GM19035 (cell line): ENCODE data around the gene RASSF9.
A peak's percentile ranks its signal among the peaks of the same experiment; 100 is the strongest.

Experiments used
- ATAC-seq: cut with Tn5 transposase; IDR thresholded peaks from one replicate; pipeline ENCODE4 v1.9.1; 2021; ENCODE audit not compliant: unreplicated experiment

RASSF9 gene

DNA sequence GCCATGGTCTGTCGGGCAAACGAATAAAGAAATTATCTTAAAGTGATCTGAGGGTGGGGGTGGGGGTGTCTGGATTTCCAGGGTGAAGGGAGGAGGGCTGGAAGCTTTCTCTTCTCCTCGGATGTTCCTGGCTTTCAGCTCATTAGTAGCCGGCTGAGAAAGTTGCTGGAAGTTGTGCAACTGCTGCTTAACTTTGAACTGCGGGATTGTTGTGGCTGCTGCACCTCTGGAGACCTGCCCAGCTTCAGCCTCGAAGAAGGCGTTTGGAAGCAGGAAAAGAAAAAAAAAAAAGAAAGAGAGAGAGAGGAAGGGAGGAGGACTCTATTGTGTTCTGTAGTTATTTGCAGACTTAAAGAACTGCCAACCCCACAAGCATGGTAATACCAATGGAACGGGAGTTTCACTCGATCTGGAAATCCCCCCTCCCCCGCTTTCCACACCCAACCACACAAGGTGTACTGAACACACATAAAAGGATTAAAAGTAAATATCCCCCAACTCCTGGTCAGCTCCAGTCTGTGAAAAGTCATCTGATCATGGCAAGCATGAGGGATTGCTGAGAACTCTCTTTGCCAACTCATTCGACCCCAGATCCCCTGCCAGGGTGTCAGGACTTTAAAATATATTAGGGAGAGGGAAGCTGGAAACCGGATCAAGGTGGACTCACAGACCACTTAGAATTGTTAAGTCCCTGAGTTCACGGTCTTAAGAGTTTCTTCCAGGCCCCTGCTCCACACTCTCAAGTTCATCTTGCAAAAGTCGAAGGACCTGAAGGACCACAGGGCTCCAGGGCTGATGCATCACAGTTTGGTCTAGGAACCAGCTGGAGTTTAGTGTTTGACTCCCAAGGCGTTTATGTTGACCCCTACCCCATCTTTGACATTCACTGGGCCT, at the start of gene RASSF9:
RASSF9 (minus strand) TSS at position 213 of the 894 bp plus-strand sequence; CDS start at position 5, 208 bp downstream.
- ATAC-seq: no peak

GRCh38 chr12:85883763-85884162, 47.6 kb upstream of the RASSF9 start:
- ATAC-seq: no peak

DNA sequence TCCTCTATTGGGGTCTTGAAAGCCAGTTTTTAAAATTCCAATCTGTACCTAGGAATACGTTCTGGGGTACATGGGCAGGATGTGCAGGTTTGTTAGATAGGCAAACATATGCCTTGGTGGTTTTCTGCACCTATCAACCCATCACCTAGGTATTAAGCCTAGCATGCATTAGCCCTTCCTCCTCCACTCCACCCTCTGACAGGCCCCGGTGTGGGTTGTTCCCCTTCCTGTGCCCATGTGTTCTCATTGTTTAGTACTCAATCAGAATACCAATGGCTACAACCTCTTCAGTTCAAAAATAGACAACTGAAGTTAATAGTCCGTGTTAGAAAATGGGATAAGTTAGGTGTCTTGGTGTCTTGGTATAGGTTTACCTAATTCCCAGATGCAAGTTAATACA, 41.2 kb upstream of the RASSF9 start:
- no peak for ATAC-seq

GRCh38 chr12:85874031-85874461, 37.8 kb upstream of the RASSF9 start, which contains the start of gene NTS:
TSS of gene NTS (plus strand) at chr12:85874295. CDS start at chr12:85874404, 109 bp downstream.
- ATAC-seq: peak; percentile 52

DNA sequence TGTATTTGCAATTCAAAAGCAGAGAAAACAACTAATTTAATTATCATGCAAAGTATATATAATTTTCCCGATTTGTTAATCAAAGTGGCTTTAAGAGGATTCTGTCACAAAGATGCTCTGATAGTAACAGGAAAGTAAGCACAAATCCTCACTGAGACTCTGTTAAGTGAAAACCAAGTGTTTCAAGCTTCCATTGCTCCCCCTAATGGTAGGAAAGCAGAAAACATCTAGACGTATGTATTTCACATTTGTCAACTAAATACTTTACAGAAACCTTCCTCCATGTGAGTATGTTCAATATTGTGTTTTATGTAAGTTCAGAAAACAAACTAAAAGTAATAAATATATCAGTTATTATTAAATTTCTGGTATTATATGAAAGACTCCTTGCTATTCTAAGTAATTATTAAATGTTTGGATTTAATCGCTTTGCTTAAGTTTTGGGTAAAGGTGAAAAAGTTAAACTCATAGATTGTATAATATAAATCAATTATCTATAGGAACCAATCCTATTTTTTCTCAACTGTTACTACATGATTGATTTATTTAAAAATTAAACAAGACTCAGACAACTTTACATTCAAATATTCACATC, 36.4 kb upstream of the RASSF9 start:
- peak; percentile 76 for ATAC-seq

DNA sequence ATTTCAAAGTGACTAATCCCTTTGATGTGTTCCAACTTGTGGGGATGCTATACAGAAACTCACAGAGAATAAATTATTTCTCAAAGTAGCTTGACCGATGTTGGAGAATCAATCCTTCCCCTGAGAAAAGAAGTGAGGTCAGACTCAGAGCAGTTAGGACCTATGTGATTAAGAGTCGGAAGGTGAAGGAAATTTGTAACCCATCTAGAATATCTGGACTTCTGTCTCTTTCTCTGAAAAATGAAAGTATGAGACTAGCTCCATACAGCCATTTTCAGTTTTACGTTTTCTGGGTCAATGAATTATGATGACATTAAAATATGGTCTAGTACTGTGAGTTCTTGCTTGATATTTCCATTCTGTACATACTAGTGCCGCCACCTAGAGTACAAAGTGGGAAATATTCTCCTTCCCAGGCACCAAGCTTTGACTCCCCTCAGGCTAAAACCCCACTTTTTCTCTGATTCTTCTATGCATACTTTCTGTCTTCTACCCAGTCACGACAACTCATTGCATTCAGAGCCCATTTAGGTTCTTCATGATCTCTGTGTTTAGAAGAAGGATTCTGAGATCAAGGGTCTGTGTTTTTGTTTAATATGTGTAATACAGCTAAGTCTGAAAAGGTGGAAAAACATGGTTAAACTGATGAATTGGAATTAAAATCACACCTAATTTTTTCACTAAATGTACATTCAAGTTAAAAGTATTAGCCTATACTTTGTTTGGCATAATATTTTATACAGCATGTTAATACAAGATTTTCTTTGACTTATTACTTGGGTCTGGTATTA, 31.0 kb upstream of the RASSF9 start:
- peak; percentile 93 for ATAC-seq

DNA sequence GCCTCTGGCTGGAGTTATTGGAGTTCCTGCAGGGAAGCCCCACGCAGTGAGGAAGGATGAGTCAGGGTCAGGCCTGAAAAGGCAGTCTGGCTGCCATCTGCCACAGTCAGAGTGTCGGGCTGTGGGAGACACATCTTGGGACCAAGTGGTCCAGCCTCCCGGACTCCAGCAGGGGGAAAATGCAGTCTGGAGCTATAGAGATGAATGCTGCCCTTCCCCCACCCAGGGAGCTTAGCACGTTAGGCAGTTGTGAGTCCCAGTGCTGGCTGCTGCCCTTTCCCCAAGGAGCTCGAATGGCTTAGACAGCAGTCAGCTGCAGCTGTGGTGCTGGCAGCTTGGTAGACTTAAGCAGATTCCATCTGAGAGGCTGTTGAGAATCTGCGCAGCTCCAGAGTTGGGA, 29.7 kb upstream of the RASSF9 start:
- no peak for ATAC-seq

DNA sequence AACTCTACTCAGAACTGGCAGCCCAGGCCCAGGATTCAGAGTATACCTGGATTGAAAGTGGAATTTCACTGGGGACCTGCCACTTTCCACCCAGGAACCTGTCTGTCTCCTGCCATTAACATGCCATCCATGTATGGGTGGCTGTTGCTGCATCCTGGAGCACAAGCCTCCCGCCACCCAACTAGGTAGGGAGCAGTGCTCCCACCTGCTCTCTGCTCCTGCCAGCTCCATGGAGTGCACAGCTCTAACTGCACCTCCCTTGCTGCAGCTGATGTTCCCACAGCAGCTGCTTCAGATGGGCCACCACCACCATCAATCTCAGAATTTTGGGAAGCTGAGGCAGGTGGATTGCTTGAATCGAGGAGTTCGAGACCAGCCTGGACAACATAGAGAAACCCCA, 20.8 kb upstream of the RASSF9 start:
- no peak for ATAC-seq

DNA sequence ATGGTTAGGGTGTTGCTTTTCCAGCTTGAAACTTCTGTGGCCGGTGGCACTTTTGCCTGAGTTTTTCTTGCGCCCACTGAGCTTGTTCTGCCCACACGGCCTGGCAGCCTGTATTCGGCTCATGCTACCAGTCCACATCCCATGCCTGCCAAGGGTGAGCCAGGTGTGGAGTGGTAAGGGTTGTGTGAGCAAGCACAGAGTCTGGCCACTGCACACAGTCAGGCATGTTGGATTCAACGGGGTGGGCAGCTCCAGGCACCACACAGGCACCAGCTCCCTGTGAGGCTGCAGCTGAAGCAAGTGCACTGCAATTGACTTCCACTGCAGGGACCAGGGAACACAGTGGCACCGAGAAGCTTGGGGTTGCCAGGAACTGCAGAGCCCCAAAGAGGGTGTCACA, 19.1 kb upstream of the RASSF9 start:
- ATAC-seq: no peak

DNA sequence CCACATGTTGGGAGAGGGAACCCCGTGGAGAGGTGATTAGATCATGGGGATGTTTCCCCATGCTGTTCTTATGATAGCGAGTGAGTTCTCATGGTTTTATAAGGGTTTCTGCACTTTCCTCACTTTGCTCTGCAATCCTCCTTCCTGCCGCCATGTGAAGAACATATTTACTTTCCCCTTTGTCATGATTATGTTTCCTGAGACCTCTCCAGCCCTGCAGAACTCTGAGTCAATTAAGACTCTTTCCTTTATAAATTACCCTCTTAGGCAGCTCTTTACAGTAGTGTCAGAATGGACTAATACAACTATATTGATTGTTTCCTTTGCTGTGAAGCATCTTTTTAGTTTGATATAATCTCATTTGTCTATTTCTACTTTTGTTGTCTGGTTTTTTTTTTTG, 13.1 kb upstream of the RASSF9 start:
- no peak for ATAC-seq

DNA sequence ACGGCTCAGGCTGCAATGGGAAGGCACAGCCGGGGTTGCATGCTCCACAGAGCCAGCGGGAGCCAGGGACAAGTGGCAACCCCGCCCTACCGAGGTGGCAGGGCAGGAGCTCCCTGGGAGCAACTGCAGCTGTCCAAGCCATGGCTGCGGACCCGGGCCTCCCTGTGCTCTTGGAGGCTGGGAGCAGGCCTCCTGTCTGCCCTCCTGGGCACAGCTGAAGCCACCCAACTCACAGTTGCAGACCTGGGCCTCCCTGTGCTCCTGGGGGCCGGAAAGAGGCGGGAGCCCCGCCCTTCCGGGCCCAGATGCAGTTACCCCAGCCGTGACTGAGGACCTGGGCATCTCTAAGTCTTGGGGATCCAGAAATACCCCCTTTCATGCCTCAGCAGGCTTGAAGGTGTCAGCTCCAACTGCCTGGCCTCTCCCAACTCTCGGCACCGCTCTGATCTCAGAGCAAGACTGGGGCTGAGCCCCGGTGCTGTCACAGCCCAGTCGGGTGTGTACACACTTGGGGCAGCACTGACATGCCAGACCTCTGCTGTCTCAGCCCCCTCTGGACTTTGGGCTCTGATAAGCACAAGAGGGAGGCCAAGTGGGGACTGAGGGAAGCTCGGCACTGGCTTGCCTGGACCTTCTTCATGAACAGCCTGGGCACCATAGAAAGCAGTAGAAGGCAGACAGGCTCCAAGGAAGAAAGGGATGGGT, 7.5 kb upstream of the RASSF9 start:
- ATAC-seq: no peak

DNA sequence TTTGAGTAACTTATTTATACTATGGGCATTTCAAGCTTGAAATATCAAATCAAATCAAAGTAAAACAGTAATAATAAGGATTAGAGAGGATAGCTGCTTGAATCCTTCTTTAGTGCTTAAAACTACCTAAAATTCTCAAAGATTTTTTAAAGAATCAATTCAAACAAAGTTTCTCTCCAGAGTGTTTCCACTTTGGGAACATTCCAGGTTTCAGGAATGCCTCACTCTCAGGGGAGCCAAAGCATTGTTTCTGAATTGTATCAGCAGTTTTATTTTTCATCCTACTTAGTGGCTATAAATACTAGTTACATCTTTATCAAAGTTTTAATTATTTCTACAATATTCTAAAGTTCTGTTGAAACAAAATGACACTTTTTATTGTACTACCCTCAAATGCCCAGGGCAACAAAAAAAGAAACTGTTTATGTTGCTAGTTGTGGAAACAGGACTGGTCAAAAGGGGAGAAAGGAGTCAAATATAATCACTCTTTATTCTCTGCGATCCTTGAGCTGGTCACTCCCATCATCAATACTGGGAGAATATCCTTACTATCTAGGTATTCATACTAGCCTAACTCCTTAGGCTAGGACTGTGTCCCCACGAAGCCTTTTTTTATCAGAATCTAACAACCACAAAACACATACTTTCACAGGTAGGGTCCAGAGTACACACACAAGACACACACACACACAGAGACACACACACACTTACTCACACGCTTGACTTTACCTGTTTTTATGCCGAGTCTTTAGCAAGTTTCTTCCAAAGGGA, 598 bp downstream of the RASSF9 start:
- ATAC-seq: no peak

GRCh38 chr12:85834378-85834777, 1.8 kb downstream of the RASSF9 start:
- ATAC-seq: no peak

GRCh38 chr12:85833579-85833978, 2.6 kb downstream of the RASSF9 start:
- no peak for ATAC-seq

DNA sequence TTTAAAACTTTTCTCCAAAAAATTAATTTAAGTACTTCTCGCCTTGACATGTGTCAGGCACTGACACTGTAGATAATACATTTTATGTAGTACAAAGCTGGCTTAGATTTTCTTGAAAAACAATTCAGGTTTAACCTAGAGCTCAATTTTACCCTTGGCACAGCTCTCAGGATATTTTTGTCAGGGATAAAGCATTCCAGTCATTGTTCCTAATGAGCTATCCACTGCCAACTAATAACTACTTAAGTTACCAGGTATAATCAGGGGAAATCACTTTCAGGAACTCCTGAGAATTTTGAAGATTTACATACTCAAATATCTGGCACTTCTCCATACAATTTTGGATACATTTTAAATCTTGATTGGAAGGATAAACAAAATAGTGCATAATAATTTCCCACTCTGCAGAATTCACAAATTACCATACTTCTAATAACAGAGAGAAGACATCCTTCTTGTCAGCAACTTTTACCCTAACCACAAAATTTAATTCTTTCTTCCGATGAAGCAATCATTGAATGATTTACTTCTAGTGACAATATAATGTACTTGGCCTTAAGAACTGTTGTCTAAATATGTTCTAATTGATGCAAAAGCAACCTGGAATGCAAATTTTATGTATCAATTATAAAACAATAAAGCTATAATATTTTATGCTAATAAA, 4.8 kb downstream of the RASSF9 start:
- ATAC-seq: no peak

GRCh38 chr12:85829391-85829790, 6.8 kb downstream of the RASSF9 start:
- no peak for ATAC-seq

DNA sequence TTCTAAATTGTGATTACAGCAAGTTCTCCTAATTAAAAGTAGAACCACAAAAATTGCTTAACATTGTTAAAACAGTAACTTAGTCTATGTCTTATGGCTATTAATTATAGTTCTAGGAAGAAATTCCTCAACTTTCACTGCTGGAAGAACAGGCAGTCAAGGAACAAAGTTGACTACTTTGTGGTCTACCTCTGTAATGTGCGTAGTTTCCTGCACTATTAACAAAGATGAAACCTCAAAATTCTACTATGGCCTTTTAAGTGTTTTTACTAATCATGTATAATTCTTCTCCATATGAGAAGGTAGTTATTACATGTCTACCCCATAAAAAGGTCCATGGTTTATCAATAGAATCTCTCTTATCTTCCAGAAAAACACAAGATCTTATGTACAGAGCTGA, 7.6 kb downstream of the RASSF9 start:
- ATAC-seq: no peak

DNA sequence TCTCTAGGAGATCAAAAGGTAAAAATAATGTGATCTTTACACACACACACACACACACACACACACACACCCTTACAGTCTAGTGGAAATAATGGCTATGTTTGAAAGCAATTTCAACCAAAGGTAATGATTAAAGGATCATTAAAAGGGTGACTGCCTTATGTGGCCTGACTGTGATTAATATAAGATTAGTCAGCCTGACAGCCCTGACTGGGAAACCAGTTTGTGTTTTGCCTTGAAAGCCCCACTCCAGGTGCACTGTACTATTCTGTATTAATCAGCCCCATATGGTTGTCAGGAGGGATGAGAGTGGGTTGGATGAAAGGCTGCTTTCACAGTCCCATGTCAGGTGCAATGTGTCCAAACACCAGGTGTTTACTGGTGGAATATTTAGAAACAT, 10.5 kb downstream of the RASSF9 start:
- no peak for ATAC-seq

- no peak for ATAC-seq
Observed at GRCh38 chr12:85823436-85824180, 12.6 kb downstream of the RASSF9 start.
